HEK293T (cell line): Measurements from ENCODE around the gene STAB2.

Source experiments
- ELF4 ChIP-seq: fragments of 450-650 bp; IDR thresholded peaks from 2 replicates; pipeline ENCODE4 v1.6.1; 2017; ENCODE audit warnings: antibody characterized with exemption
- FOXA1 ChIP-seq: fragments of 450-650 bp; IDR thresholded peaks from 2 replicates; pipeline ENCODE4 v1.6.1; 2016; ENCODE audit warnings: mild to moderate bottlenecking
- SP1 ChIP-seq: fragments of 450-650 bp; IDR thresholded peaks from 2 replicates; pipeline ENCODE4 v1.6.1; 2017

DNA sequence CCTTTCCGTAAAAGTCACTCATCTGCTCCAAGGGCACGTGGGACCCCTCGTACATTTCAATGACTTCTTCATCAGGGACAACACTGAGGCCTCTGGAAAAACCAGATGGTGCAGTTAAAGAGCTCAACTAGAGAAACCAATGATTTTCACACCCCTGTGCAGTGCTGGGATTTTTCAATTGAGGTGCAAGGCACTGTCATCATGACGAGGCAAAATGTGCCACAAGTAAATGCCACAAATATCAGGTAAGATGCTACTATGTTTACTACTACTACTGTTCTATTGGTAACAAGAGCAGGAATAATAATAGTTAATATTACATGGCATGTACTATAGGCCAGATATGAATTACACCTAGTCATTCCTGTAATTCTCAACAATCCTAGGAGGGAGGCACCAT, 211.5 kb downstream of the STAB2 start:
- no peak for TF ChIP-seq FOXA1
- TF ChIP-seq ELF4, result no peak
- TF ChIP-seq SP1, result no peak
